Hepatocyte (in vitro differentiated cells): ENCODE measurements around the gene POLR2I.

Experiments
- CTCF ChIP-seq: fragments of 200-600 bp; sonication (generic); IDR thresholded peaks from 2 replicates; pipeline ENCODE4 v1.5.1; 2016; ENCODE audit warnings: antibody characterized with exemption, mild to moderate bottlenecking; ENCODE audit not compliant: poor library complexity
- EZH2 ChIP-seq: fragments of 200-600 bp; sonication (generic); IDR thresholded peaks from 2 replicates; pipeline ENCODE4 v1.6.1; 2016; ENCODE audit warnings: antibody characterized with exemption, mild to moderate bottlenecking, borderline replicate concordance
- EZH2phosphoT487 ChIP-seq: fragments of 200-600 bp; sonication (generic); IDR thresholded peaks from one replicate; pipeline ENCODE4 v1.6.1; 2018; ENCODE audit warnings: antibody characterized with exemption, mild to moderate bottlenecking, low read depth, moderate library complexity; ENCODE audit not compliant: unreplicated experiment, severe bottlenecking

DNA sequence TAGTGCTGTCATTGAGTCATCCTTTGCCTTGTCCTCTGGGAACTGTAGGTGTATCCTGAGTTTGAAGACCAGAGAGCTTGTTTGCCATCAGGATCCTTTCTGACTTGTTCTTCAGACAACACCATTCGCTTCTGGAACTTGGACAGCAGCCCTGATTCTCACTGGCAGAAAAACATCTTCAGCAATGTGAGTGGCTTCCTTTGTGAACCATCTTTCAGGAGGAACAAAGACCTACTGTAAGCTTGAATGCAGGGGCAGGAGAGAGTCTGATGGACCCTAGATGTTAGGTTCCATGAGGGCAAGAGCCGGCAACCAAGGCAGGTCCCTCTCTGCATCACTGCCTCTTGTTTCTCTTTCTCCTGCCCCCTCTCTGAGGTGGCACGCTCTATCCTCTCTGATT, 33.3 kb downstream of the POLR2I start:
- TF ChIP-seq CTCF = no peak
- no peak for TF ChIP-seq EZH2
- TF ChIP-seq EZH2phosphoT487 = no peak
